COR-L47 (cell line): ENCODE measurements around the gene IFNL3.
"Not testable (repeated sequence)": the region's sequence is repeated elsewhere in the genome, so short reads cannot be mapped to it uniquely, and the experiment has no call there.

Experiments used
- DNase-seq: peaks from one replicate; lab custom pipeline; 2025; lab: John Stamatoyannopoulos, UW

IFNL3 gene

DNA sequence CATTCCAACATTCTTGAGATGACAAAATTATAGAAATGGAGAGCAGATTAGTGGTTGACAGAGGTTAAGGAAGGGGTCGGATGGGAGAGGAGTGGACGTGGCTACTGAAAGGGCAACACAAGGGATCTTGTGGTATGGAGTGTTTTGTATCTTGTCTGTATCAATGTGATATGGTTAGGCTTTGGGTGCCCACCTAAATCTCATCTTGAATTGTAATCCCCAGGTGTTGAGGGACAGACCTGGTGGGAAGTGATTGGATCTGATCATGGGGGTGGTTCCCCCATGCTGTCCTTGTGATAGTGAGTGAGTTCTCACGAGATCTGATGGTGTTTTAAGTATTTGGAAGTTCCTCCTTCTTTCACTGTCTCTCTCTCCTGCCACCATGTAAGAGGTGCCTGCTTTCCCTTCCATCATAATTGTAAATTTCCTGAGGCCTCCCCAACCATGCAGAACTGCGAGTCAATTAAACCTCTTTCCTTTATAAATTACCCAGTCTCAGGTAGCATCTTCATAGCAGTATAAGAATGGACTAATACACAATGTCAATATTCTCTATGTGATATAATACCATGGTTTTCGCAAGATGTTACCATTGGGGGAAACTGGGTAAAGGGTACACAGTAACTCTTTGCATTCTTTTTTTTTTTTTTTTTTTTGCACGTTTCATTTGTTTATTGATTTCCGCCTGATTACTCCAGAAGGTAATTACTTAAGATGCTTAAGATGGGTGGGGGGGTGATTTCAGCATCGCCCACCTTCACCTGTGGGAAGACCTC is 8.8 kb upstream of the IFNL3 start:
- no peak for DNase-seq

DNA sequence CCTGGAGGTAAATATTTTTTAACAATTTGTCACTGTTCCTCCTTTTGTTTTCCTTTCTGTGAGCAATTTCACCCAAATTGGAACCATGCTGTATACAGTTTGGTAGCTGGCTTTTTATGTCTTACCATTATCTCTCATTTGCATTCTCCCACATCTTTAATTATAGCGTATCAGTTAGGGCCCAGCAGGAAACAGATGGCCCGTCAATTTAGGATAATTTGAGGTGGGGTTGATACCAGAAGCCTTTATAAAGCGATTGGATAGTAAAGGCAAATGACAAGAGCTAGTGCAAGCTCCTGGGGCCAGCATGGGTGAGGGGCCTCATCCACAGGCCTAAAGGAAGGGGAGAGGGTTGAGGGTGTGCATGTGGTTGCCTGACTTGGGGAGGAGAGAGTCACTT is 7.7 kb upstream of the IFNL3 start:
- no peak for DNase-seq

DNA sequence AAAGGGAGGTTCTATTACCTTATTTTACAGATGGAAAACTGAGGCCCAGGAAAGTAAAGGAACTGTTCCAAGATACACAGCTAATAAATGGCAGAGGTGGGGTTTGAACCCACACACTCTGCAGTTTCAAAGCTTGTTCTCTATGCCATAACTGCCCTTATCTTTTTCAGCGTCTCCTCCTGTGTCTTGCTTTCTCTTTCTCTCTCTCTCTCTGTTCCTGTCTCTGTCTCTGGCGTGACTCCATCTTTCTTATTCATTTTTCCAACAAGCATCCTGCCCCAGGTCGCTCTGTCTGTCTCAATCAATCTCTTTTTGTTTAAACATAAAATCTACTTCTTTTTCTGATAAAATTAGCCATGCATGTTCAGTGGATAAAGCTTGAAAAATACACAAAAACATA is 7.0 kb upstream of the IFNL3 start:
- no peak for DNase-seq

DNA sequence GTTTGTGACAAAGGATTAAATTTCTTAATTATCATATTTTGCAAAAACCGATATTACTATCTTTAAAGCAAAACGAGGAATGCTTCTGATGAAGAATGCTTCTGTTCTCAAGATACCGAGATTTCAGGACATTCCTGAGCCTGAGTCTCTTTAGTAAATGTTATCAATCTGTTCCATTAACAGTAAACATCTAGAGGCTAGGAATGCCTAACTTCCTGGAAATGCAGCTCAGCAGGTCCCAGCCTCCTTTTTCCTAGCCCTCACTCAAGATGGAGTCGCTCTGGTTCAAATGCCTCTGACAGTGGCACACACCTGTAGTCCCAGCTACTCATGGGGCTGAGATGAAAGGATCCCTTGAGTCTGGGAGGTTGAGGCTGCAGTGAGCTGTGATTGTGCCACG is 6.3 kb upstream of the IFNL3 start:
- DNase-seq, result no peak

DNA sequence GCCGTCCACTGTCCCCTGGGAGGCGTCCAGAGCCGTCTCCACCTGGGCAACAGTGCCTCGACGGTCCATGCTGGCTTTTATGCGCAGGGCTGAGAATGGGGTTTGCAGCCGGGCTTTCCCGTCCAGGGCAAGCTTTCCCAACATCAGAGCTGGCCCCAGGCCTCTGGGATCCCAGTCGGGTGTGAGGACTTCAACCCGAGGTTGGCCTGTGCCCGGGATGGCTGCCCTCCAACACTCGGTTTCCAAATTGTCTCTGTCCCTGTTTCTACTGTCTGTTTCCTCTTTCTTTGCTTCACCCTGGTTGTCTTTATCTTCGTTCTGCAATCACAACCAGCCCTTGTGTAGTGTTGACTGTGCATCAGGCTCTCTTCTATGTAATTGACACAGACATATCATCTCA is 4.0 kb upstream of the IFNL3 start, which contains the start of gene IFNL4:
Gene IFNL4, minus strand, starts transcription at position 51 of the 400 bp plus-strand sequence.
- no peak for DNase-seq

DNA sequence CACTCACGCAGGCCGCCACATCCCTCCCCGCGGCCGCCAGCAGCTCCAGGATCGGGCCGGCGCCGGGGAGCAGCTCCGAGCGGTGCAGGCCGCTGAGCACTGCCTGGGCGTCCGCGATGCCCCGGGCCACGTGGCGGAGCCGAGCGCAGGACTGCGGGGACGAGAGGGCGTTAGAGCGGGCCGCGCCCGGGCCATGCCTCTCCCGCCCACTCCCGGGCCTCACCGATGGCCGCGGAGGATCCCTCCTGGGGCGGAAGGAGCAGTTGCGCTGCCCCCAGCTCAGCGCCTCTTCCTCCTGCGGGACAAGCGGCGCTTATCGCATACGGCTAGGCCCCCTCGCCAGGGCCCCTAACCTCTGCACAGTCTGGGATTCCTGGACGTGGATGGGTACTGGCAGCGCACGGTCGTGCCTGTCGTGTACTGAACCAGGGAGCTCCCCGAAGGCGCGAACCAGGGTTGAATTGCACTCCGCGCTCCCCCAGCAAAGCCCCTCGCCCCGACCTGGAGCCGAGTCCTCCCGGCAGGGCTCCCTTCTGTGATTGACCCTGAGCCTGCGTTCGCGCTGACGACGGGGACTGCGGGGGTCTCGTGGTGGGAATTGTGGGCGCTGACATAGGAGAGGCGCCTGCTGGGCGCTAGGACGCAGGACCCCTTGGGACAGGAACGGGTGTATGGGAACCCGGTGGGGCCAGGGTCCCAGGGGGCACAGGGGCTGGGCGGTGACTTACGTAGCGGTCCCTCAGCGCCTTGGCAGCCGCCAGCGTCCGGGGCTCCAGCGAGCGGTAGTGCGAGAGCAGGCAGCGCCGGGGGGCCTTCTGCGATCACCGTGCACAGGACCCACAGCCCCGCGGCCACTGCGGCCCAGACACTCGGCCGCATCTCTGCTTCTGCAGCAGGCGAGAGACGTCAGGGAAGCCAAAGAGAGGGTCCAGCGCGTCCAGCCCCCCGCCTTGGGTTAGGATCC is 3.2 kb upstream of the IFNL3 start:
- DNase-seq, result no peak

DNA sequence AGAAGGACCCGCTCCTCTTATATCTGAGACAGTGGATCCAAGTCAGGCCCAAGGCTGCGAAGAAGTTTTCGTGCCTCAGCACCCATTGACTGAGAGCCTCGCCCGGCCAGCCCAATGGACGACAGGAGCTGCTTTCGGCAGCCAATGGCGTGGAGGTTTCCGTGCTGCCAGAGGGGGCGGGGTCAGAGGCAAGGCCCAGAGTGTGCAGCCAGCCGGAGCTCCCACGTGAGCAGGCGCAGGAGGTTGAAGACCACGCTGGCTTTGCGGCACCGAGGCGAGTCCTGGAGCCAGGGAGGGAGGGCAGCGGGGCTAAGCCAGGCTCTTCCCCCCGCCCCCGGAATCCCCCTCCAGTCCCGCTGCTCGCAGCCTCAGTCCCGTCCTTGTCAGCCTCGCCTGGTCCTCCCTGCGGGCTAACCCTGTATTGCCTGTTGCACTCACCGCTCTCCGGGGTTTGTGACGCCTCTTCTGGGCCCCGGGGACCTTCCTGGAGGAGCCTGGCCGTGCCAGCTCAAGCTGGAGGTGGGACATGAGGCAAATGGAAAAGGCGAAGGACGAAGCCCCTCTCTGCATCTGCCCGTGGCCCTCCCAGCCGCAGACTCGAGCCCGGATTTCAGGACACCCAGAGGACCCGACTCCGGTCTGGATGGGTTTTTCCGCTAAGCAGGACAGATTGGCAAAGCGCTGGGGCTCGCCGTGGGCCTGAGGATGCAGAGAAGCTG is 2.3 kb upstream of the IFNL3 start:
- DNase-seq, result no peak

DNA sequence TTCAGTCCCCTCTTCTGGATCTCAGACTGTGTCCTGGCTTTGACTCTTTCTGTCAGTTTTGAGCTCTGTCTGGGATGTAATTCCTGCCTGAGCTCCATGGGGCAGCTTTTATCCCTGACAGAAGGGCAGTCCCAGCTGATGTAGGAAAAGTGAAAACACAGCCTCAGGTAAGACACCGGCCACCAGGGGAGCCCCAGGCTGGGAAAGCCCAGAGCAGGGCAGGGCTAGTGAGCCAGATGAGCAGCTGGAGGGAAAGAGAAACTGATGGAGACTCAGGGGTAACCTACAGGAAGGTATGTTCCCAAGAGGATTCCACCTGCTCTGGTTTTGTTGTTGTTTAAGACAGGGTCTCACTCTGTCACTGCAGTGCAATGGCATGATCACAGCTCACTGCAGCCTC is 360 bp upstream of the IFNL3 start:
- DNase-seq, result not testable (repeated sequence)

DNA sequence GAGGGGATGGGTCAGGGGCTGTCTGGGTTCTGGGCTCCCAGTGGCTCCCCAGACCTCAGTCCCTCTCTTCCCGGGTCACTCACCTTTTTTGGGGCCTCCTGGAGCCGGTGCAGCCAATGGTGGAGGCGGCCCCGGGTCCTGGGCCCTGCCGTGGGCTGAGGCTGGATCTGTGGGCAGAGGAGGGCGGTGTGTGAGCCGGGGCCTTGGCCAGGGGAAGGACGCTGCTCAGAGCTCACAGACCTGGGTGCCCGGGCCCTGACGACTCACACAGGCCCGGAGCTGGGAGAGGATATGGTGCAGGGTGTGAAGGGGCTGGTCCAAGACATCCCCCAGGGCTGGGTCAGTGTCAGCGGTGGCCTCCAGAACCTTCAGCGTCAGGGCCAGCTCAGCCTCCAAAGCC is 1.1 kb downstream of the IFNL3 start:
- DNase-seq, result not testable (repeated sequence)

DNA sequence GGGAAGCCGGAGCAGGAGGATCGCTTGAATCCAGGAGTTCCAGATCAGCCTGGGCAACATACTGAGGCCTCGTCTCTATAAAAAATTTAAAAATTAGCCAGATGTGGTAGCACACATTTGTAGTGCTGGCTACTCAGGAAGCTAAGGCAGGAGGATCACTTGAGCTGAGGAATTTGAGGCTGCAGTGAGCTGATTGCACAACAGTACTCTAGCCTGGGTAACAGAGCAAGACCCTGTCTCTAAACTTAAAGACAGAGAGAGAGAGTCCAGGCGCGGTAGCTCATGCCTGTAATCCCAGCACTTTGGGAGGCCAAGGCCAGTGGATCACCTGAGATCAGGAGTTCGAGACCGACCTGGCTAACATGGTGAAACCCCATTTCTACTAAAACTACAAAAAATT is 4.4 kb downstream of the IFNL3 start:
- no peak for DNase-seq

DNA sequence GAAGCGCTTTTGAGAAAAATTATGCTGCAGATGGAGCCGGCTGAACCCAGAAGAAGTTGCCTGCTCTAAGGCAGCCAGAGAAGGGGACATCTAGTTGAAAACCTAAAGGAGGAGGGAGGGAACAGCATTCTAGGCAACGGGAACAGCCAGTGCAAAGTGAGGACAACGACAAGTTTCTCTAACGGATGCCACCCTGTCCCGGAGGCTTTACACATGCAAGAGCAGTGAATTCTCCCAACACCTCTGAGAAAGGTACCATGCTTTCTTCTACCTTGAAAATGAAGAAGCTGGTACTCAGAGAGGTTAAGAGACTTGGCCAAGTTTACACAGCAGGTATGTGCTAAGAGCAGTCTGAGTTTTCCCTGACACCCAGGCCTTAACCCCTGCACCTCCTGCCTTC is 5.9 kb downstream of the IFNL3 start:
- DNase-seq, result no peak

DNA sequence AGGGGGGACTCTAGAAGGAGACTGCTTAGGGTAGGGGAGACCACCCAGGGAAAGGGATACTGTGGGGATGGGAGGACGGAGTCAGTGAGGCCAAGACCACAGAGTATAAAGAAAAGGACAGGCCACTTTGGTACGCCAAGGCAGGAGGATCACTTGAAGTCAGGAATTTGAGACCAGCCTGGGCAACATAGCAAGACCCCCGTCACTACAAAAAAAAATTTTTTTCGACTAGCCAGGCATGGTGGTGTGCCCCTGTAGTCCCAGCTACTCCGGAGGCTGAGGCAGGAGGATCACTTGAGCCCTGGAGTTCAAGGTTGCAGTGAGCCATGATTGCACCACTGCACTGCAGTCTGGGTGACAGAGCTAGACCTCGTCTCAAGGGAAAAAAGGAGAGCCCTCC is 6.6 kb downstream of the IFNL3 start:
- no peak for DNase-seq

DNA sequence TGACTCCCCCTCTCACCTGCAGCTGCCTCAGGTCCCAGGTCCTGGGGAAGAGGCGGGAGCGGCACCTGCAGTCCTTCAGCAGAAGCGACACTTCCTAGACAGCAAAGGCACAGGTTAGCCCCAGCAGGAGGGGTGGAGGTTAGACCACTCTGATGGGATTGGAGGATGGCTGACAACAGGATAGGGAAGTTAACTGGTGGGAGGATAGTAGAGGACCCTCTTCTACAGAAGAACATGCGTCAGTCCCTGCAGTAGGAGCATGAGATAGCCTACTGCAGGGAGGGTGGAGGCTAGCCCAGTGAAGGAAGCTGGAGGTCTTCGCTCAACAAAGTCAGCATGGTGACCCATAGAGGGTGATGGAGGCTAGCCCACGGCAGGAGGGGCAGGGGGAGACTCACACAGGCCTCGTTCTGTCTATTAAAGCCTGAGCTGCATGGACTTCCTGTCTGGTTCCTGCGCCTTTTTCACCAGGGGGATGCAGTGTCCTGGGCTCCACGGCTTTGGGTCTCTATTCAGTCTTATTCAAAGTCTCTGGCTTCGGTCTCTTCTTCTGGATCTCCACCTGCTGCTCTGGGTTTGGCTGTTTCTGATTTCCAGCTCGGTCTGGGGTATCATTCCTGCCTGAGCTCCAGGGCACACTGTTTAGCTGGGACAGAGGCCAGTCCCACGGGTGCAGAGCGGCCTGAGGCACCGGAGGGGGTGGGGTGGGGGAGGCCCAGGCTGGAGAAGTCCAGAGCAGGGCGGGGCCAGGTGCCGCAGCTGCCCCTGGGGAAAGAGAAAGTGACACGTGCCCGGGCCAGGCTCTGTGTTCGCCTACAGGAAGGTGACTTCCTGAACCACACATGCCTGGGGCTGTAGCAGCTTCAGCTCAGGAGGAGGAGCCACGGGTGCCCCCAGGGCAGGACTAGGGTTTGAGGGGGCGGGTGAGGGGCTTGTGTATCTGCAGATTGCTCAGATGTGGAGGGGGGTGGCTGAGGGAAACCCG is 7.3 kb downstream of the IFNL3 start:
- DNase-seq, result peak; percentile 9

DNA sequence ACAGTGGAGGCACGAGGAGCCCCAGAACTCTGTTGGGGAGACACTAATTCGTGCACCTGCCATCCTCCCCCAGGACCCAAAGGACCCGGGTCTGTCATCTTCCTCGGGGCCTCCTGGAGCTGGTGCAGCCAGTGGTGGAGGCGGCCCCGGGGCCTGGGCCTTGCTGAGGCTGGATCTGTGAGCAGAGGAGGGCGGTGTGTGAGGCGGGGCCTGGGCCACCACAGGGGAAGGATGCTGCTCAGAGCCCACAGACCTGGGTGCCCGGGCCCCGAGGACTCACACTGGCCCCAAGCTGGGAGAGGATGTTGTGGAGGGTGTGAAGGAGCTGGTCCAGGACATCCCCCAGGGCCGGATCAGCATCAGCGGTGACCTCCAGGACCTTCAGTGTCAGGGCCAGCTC is 8.3 kb downstream of the IFNL3 start:
- DNase-seq, result no peak

DNA sequence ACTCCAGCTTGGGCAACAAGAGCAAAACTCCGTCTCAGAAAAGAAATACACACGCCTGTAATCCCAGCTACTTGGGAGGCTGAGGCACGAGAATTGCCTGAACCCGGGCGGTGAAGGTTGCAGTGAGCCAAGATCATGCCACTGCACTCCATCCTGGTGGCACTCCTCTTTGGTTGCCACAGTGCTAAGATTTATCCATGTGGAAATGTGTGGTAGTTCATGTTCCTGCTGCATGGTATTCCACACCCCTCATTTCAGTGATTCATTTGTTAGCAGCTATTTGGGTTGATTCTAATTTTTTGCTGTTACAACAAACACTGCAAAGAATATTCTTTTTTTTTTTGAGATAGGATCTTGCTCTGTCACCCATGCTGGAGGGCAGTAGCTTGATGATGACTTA is 12.1 kb downstream of the IFNL3 start:
- DNase-seq, result no peak

DNA sequence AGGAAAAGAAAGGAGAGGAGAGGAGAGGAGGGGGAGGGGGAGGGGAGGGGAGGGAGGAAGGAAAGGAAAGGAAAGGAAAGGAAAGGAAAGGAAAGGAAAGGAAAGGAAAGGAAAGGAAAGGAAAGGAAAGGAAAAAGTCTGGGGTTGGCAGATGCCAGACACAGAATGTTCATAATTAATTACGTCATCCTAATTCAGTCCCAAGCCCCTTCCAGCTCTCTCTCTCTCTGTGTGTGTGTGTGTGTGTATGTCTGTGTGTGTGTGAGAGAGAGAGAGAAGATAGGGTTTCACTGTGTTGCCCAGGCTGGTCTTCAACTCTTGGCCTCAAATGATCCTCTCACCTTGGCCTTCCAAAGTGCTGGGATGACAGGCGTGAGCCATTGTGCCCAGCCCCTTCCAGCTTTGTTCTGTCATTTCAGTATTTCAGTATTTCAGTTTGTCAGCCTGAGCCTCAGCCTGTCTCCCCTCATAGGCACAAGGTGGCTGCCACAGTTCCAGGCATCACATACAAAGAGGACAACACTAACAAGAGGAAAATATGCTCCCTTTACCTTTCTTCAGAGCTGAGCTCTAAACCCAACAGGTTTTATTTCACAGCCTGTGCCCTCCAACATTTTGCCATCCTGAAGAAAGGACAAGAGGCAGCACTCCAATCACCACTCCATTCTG is 14.6 kb downstream of the IFNL3 start:
- no peak for DNase-seq

DNA sequence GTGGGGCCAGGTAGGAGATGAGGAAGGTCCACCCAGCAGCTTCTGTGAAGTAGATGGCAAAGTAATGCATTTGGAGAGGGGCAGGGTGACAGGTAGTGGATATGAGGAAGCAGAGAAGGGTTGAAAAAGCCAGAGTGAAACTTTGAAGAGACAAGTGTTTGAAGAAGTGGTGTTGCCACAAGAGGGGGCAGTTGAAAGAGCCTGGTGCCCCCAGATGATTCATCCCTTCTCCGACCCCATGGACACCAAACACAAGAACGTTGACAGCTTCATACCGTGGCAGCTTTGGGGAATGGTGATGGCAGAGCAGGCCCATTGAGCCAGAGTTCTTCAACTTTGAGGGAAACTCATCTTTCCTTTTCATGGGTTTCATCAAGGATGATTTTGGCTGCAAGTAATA is 19.9 kb downstream of the IFNL3 start:
- no peak for DNase-seq

DNA sequence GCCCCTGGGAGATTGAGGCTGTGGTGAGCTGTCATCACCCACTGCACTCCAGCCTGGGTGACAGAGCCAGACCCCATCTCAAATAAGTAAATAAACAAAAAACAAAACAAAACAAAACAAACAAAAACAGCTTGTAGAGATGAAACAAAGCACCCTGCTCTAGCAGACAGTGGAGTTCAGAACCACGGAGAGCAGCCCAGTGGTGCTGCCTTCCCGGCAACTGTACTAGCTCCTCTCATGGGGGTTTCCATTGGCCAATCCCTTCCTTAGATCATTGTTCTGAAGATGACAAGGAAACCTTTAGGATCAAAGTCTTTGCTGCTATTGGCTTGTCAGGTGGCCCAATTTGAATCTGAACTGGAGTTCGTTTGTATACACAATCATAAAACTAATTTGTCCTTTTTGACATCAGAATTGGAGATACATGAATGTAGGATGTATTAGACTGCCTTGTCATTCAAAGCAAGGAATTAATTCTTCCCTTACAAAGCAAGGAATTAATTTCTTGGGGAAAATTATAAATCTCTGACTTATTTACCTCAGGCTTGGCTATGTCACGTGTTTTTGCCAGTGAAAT is 21.0 kb downstream of the IFNL3 start:
- DNase-seq, result no peak

DNA sequence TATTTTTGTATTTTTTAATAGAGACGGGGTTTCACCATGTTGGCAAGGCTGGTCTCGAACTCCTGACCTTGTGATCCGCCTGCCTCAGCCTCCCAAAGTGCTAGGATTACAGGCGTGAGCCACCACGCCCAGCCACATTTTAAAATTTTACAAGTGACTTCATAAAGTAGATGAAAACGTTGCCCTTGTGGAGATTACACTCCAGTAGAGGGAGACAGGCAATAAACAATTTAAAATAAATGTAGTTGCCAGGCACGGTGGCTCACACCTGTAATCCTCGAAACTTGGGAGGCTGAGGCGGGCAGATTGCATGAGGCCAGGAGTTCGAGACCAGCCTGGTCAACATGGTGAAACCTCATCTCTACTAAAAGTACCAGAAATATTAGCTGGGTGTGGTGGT is 25.7 kb downstream of the IFNL3 start:
- not testable (repeated sequence) for DNase-seq
